ENCODE data around the gene PPP1R3F.

GRCh38 chrX:49257074-49257790 lies 12.4 kb upstream of the PPP1R3F start:
- TF ChIP-seq POLR2AphosphoS5 (IDR thresholded peaks at IDR 0.05; ENCODE audit: borderline replicate concordance, low read depth, low read length): no peak
- no peak for TF ChIP-seq EZH2 (IDR thresholded peaks at IDR 0.05)
- TF ChIP-seq FOXP2 (optimal IDR thresholded peaks at IDR 0.05; ENCODE audit: control extremely low read depth, extremely low read length, insufficient read depth): no peak

Data from SK-N-MC (cell line).